T-helper 2 cell treated with Interferon-gamma antibody and Interleukin-4, amounts not matched to agents 5 μg/mL and 100 μg/mL, for 36 hours (primary cell): ENCODE measurements around the gene GTF2H4.
"Not testable (repeated sequence)": the region's sequence is repeated elsewhere in the genome, so short reads cannot be mapped to it uniquely, and the experiment has no call there.

ENCODE experiments used
- DNase-seq: peaks from one replicate; pipeline ENCODE4 v3.0.0; 2021; ENCODE audit warnings: low spot score
- H3K27ac Mint-ChIP-seq: one replicate; pipeline ENCODE4 v1.8.0; 2021; ENCODE audit warnings: mild to moderate bottlenecking, mixed read lengths
- H3K27me3 Mint-ChIP-seq: one replicate; pipeline ENCODE4 v1.8.0; 2021; ENCODE audit warnings: low read depth, mixed read lengths
- H3K36me3 Mint-ChIP-seq: one replicate; pipeline ENCODE4 v1.8.0; 2021; ENCODE audit warnings: low read depth, mixed read lengths
- H3K4me1 Mint-ChIP-seq: one replicate; pipeline ENCODE4 v1.8.0; 2021; ENCODE audit warnings: low read depth, mixed read lengths
- H3K4me3 Mint-ChIP-seq: one replicate; pipeline ENCODE4 v1.8.0; 2022; ENCODE audit warnings: mild to moderate bottlenecking, moderate library complexity, mixed read lengths
- H3K9me3 Mint-ChIP-seq: one replicate; pipeline ENCODE4 v1.8.0; 2021; ENCODE audit warnings: mixed read lengths

Gene GTF2H4

DNA sequence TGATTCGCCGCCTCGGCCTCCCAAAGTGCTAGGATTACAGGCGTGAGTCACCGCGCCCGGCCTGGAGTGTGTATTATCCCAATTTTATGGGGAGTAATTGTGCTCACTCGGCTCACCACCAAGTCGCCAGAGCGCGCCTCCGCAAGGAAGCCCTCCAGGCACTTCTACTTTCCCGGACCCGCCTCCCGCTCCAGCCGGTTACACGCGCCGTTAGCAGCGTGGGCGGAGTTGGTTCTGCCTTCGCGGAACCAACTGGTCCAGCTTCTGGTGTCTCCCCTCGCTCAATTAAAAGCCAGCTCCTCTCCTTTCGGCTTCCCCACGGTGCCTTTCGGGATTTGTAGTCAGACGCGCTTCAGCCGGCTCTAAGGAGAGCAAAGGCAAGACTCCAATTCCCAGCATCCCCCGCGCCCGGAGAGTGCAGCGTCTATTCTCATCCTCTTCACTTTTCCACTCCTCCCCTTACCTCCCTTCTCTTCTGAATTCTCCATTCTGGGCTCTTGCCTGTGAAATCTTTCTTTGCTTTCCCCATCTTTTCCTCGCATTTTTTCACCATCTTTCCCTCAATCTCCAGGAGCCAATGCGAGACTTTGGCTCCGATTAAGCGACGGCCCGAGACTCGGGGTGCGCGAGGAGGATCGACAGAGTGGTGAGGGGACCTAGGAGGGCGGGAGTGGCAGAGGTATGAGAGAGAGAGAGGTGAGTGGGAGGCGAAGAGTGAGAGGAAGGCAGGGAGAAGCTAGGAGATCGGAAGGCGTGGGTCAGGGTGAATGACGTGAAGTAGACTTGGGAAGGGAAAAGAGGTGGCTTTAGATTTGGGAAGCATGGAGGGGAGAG lies at the start of gene GTF2H4:
Gene GTF2H4 (plus strand): TSS at position 450 of the 834 bp plus-strand sequence.
- H3K27me3 Mint-ChIP-seq: no peaks in the 10 kb centered on the region
- H3K9me3 Mint-ChIP-seq: no peaks in the 10 kb centered on the region
- DNase-seq: peak; percentile 93
- peaks cover 11% of the 10 kb centered on the region for H3K4me1 Mint-ChIP-seq
- peak within 1 kb of the TSS; percentile 78 for H3K27ac Mint-ChIP-seq
- H3K4me3 Mint-ChIP-seq: peak within 1 kb of the TSS; percentile 99
- H3K36me3 Mint-ChIP-seq: peaks cover 19% of the 10 kb centered on the region

- H3K27me3 Mint-ChIP-seq, H3K27ac Mint-ChIP-seq, H3K4me3 Mint-ChIP-seq, H3K36me3 Mint-ChIP-seq, DNase-seq, H3K4me1 Mint-ChIP-seq: not testable (repeated sequence)
- H3K9me3 Mint-ChIP-seq: peaks cover 18% of the 10 kb centered on the region
These were observed 48.3 kb upstream of the GTF2H4 start for GRCh38 chr6:30859726-30860125.

GRCh38 chr6:30861257-30862048 lies 46.6 kb upstream of the GTF2H4 start:
- Mint-ChIP-seq H3K27me3 (peaks cover 4% of the 10 kb centered on the region), H3K36me3 (no peaks in the 10 kb centered on the region), H3K9me3 (peaks cover 18% of the 10 kb centered on the region), H3K4me1 (peaks cover 2% of the 10 kb centered on the region), H3K27ac (no peak overlapping the region), H3K4me3 (no peak overlapping the region)
- no peak for DNase-seq

DNA sequence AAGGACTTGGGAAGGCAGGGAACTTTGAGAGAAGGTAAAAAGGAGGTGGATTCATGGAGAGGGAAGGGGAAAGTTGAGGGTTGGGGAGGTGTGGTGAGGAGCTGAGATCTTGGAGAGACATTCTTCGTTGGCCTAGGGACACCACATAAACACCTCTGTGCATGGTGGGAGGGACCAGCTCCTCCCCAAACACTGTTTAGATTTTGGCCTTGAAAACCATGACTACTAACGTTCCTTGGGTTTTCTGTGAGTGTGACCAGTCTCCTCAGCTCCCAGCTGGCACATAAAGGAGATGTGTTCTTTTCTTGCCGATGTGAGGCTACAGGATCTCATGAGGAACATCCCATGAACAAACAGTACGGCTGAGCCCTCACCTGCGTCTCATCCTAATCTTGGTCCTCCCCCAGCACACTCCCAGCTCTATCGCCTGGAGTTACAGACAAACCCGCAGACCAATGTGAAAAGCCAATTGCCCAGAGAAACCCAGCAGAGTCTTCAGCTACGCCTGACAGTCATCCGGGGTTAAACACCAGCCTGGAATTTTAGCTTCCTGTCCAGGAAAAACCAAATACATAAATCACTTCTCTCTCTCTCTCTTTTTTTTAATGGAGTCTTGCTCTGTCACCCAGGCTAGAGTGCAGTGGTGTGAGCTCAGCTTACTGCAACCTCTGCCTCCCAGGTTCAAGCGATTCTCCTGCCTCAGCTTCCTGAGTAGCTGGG lies 45.7 kb upstream of the GTF2H4 start:
- Mint-ChIP-seq H3K27me3 (no peaks in the 10 kb centered on the region), H3K36me3 (no peaks in the 10 kb centered on the region), H3K27ac (no peak overlapping the region), H3K9me3 (peaks cover 18% of the 10 kb centered on the region), H3K4me3 (no peak overlapping the region), H3K4me1 (no peaks in the 10 kb centered on the region)
- DNase-seq: no peak

- H3K9me3 Mint-ChIP-seq: peaks cover 20% of the 10 kb centered on the region
- H3K27me3 Mint-ChIP-seq: no peaks in the 10 kb centered on the region
- no peaks in the 10 kb centered on the region for H3K36me3 Mint-ChIP-seq
- DNase-seq: no peak
- H3K27ac Mint-ChIP-seq: no peak overlapping the region
- H3K4me3 Mint-ChIP-seq: no peak overlapping the region
- H3K4me1 Mint-ChIP-seq: no peaks in the 10 kb centered on the region
These were observed 43.7 kb upstream of the GTF2H4 start for GRCh38 chr6:30864325-30864724.

DNA sequence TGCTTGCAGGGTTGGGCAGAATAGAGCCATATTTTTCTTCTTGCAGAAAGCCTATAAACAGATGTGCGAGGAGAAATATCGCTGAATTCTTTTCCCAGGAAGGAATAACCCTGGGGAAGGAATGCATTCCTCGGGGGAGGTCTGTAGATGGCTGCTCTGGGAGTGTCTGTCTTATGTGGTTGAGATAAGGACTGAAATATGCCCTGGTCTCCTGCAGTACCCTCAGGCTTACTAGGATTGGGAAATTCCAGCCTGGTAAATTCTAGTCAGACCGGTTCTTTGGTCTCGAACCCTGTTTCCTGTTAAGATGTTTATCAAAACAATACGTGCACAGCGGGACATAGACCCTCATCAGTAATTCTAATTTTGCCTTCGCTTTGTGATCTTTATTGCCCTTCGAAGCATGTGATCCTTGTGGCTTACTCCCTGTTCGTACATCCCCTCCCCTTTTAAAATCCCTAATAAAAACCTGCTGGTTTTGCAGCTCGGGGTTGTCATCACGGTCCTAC lies 38.7 kb upstream of the GTF2H4 start:
- H3K4me3 Mint-ChIP-seq, H3K27me3 Mint-ChIP-seq, DNase-seq, H3K27ac Mint-ChIP-seq: not testable (repeated sequence)
- peaks cover 19% of the 10 kb centered on the region for H3K36me3 Mint-ChIP-seq
- H3K4me1 Mint-ChIP-seq: peaks cover 10% of the 10 kb centered on the region
- peaks cover 39% of the 10 kb centered on the region for H3K9me3 Mint-ChIP-seq

DNA sequence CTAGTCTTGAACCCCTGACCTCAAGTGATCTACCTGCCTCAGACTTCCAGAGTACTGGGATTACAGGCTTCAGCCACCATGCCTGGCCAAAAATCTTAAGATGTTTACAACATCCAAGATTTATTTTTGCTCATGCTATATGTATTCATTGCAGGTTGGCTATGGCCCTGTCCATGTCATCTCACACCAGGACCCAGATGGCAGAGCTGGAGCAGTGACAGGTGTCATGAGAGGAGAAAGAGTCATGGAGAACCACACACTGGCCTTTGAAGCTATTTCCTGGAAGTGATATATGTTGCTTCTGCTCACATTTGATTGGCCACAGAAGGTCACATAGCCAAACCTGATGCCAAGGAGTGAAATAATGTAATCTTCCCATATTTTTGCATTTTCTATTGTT lies 37.5 kb upstream of the GTF2H4 start:
- Mint-ChIP-seq H3K4me1 (peaks cover 10% of the 10 kb centered on the region), H3K9me3 (peaks cover 39% of the 10 kb centered on the region), H3K4me3 (no peak overlapping the region), H3K27me3 (no peaks in the 10 kb centered on the region), H3K36me3 (peaks cover 19% of the 10 kb centered on the region), H3K27ac (peak overlapping the region; percentile 7)
- DNase-seq: no peak

DNA sequence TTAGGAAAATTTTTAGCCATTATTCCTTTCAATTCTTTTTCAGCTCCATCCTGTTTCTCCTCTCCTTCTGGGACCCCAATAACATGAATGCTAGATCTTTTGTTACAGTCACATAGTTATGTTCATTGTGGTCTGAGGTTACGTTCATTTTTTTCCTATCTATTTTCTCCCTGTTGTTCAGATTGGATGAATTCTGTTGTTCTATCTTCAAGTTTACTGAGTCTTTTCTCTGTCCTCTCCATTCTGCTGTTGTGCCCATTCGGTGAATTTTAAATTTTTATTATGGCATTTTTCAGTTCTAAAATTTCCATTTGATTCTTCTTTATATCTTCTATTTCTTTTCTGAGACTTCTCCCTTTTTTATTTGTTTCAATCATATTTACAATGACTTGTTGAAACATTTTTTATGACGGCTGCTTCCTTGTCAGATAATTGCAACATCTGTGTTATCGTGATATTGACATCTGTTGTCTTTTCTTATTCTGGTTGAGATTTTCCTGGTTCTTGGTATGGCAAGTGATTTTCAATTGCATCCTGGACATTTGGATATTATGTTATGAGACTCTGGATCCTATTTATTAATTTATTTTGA lies 36.3 kb upstream of the GTF2H4 start:
- Mint-ChIP-seq H3K4me1 (peaks cover 13% of the 10 kb centered on the region), H3K36me3 (peaks cover 19% of the 10 kb centered on the region), H3K27ac (peak overlapping the region; percentile 7), H3K4me3 (no peak overlapping the region), H3K27me3 (no peaks in the 10 kb centered on the region), H3K9me3 (peaks cover 39% of the 10 kb centered on the region)
- DNase-seq: no peak

- Mint-ChIP-seq H3K27ac (no peak overlapping the region), H3K4me3 (no peak overlapping the region), H3K9me3 (peaks cover 39% of the 10 kb centered on the region), H3K36me3 (peaks cover 19% of the 10 kb centered on the region), H3K27me3 (no peaks in the 10 kb centered on the region), H3K4me1 (peaks cover 20% of the 10 kb centered on the region)
- no peak for DNase-seq
These were observed 34.8 kb upstream of the GTF2H4 start for GRCh38 chr6:30873137-30873640.

DNA sequence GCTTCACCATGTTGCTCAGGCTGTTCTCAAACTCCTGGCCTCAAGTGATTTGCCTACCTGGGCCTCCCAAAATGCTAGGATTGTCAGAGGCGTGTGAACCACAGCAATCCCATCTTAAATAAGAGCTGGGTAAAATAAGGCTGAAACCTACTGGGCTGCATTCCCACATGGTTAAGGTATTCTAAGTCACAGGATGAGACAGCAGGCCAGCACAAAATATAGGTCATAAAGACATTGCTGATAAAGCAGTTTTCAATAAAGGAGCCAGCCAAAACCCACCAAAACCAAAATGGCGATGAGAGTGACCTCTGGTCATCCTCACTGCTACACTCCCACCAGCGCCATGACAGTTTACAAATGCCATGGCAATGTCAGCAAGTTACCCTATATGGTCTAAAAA lies 34.2 kb upstream of the GTF2H4 start:
- H3K27me3 Mint-ChIP-seq, H3K27ac Mint-ChIP-seq, DNase-seq, H3K4me3 Mint-ChIP-seq: not testable (repeated sequence)
- H3K9me3 Mint-ChIP-seq: peaks cover 35% of the 10 kb centered on the region
- peaks cover 20% of the 10 kb centered on the region for H3K4me1 Mint-ChIP-seq
- H3K36me3 Mint-ChIP-seq: peaks cover 19% of the 10 kb centered on the region

DNA sequence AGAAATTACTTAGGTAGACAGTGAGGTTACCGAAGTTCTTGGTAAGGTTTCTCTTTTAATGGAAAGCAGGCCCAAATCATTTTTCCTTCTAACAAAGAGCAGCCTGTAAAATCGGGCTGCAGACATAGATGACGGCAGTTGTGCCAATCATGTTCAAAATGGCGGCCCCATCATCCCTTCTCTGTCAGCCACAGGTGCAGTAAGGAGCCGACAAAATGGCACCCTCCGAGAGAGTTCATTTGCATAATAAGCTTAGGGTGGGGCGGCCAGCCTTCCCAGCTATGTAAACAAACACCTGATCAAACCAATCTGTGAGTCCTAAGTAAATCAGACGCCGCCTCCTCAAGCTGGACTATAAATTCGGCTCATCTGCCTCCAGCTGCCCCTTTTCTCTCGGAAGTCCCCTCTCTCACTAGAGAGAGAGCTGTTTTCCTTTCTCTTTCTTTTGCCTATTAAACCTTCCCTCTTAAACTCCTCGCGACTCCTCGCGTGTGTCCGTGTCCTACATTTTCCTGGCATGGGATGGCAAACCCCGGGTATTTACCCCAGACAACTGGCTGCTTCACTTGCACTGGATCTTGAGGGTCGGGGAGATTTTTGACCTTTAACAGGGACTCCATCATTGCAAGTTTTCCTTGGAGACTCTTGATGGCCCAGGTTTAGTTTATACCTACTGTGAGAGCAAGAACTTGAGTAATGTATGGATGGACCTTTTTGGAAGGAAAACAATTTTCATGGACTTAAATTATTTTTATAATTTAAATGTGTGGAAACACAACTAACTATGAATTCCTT lies 32.6 kb upstream of the GTF2H4 start:
- no peak overlapping the region for H3K4me3 Mint-ChIP-seq
- H3K27me3 Mint-ChIP-seq: no peaks in the 10 kb centered on the region
- peaks cover 17% of the 10 kb centered on the region for H3K36me3 Mint-ChIP-seq
- H3K9me3 Mint-ChIP-seq: peaks cover 23% of the 10 kb centered on the region
- peaks cover 19% of the 10 kb centered on the region for H3K4me1 Mint-ChIP-seq
- DNase-seq: no peak
- H3K27ac Mint-ChIP-seq: no peak overlapping the region

GRCh38 chr6:30876039-30876730 lies 31.8 kb upstream of the GTF2H4 start:
- Mint-ChIP-seq H3K27me3 (no peaks in the 10 kb centered on the region), H3K27ac (no peak overlapping the region), H3K4me1 (peaks cover 15% of the 10 kb centered on the region), H3K4me3 (no peak overlapping the region), H3K36me3 (peaks cover 12% of the 10 kb centered on the region), H3K9me3 (peaks cover 17% of the 10 kb centered on the region)
- DNase-seq: no peak
